SK-N-SH treated with all-trans-retinoic acid at 6 μM for 48 hours (cell line): ENCODE data around the gene IL16.

Source experiments
- ATAC-seq: fragments of 200-7000 bp; cut with Tn5 transposase; 3 replicates; pipeline ENCODE4 v1.9.1; 2020; ENCODE audit warnings: mild to moderate bottlenecking, moderate library complexity
- ARNTL ChIP-seq: fragments of 450-650 bp; formaldehyde crosslinking; IDR thresholded peaks from 2 replicates; pipeline ENCODE4 v1.5.0; 2020; ENCODE audit warnings: low read depth, mild to moderate bottlenecking, moderate library complexity, borderline replicate concordance
- BACH2 ChIP-seq: fragments of 250-450 bp; sonication (Bioruptor Pico); IDR thresholded peaks from 2 replicates; pipeline ENCODE4 v1.9.0; 2021; ENCODE audit warnings: mild to moderate bottlenecking, borderline replicate concordance
- CREB5 ChIP-seq: fragments of 250-450 bp; sonication (Bioruptor Pico); IDR thresholded peaks from 2 replicates; pipeline ENCODE4 v1.5.1; 2020; ENCODE audit warnings: low read depth, mild to moderate bottlenecking, moderate library complexity
- CSDC2 ChIP-seq: fragments of 250-450 bp; sonication (Bioruptor Pico); IDR thresholded peaks from 2 replicates; pipeline ENCODE4 v1.5.0; 2020; ENCODE audit warnings: mild to moderate bottlenecking, moderate library complexity
- CSRNP3 ChIP-seq: fragments of 250-450 bp; sonication (Bioruptor Pico); IDR thresholded peaks from 2 replicates; pipeline ENCODE4 v1.5.1; 2021; ENCODE audit warnings: mild to moderate bottlenecking, moderate library complexity
- ESRRG ChIP-seq: fragments of 250-450 bp; sonication (Bioruptor Pico); IDR thresholded peaks from 2 replicates; pipeline ENCODE4 v1.6.1; 2021; ENCODE audit warnings: mild to moderate bottlenecking
- GLIS3 ChIP-seq: fragments of 250-450 bp; sonication (Bioruptor Pico); IDR thresholded peaks from 2 replicates; pipeline ENCODE4 v1.5.0; 2020; ENCODE audit warnings: mild to moderate bottlenecking, moderate library complexity
- ISL1 ChIP-seq: fragments of 250-450 bp; sonication (Bioruptor Pico); IDR thresholded peaks from 2 replicates; pipeline ENCODE4 v2.1.2; 2022; ENCODE audit warnings: mild to moderate bottlenecking, moderate library complexity
- OSR1 ChIP-seq: fragments of 250-450 bp; sonication (Bioruptor Pico); IDR thresholded peaks from 2 replicates; pipeline ENCODE4 v1.8.0; 2022; ENCODE audit warnings: moderate library complexity, mild to moderate bottlenecking, inconsistent platforms
- POU6F1 ChIP-seq: fragments of 250-450 bp; sonication (Bioruptor Pico); IDR thresholded peaks from 2 replicates; pipeline ENCODE4 v1.8.0; 2021; ENCODE audit warnings: low read depth, mild to moderate bottlenecking, moderate library complexity, borderline replicate concordance
- PPARA ChIP-seq: fragments of 250-450 bp; sonication (Bioruptor Pico); IDR thresholded peaks from 2 replicates; pipeline ENCODE4 v1.5.0; 2020; ENCODE audit warnings: mild to moderate bottlenecking, borderline replicate concordance
- RARB ChIP-seq: fragments of 250-450 bp; sonication (Bioruptor Pico); IDR thresholded peaks from 2 replicates; pipeline ENCODE4 v1.8.0; 2021; ENCODE audit warnings: mild to moderate bottlenecking, moderate library complexity
- SNAI2 ChIP-seq: fragments of 250-450 bp; sonication (Bioruptor Pico); IDR thresholded peaks from 2 replicates; pipeline ENCODE4 v1.5.0; 2020; ENCODE audit warnings: mild to moderate bottlenecking, moderate library complexity
- TCF4 ChIP-seq: fragments of 250-450 bp; sonication (Bioruptor Pico); IDR thresholded peaks from 2 replicates; pipeline ENCODE4 v1.8.0; 2021; ENCODE audit warnings: mild to moderate bottlenecking, moderate library complexity, borderline replicate concordance
- TOX ChIP-seq: fragments of 250-450 bp; sonication (Bioruptor Pico); IDR thresholded peaks from 2 replicates; pipeline ENCODE4 v1.8.0; 2021; ENCODE audit warnings: mild to moderate bottlenecking, moderate library complexity, borderline replicate concordance
- TSHZ2 ChIP-seq: fragments of 250-450 bp; sonication (Bioruptor Pico); IDR thresholded peaks from 2 replicates; pipeline ENCODE4 v1.5.0; 2020; ENCODE audit warnings: mild to moderate bottlenecking, moderate library complexity
- ZC3H10 ChIP-seq: fragments of 250-450 bp; sonication (Bioruptor Pico); IDR thresholded peaks from 2 replicates; pipeline ENCODE4 v1.5.1; 2021; ENCODE audit warnings: mild to moderate bottlenecking, moderate library complexity
- ZFP3 ChIP-seq: fragments of 250-450 bp; sonication (Bioruptor Pico); IDR thresholded peaks from 2 replicates; pipeline ENCODE4 v1.5.0; 2020; ENCODE audit warnings: mild to moderate bottlenecking, moderate library complexity
- ZFP30 ChIP-seq: fragments of 450-650 bp; formaldehyde crosslinking; IDR thresholded peaks from 2 replicates; pipeline ENCODE4 v1.5.0; 2022; ENCODE audit warnings: mild to moderate bottlenecking, moderate library complexity
- ZNF565 ChIP-seq: fragments of 450-650 bp; formaldehyde crosslinking; conservative IDR thresholded peaks from 2 replicates; pipeline ENCODE4 v1.5.0; 2020; ENCODE audit warnings: low read depth, mild to moderate bottlenecking, moderate library complexity
- ZNF70 ChIP-seq: fragments of 450-650 bp; formaldehyde crosslinking; IDR thresholded peaks from 2 replicates; pipeline ENCODE4 v1.5.0; 2020; ENCODE audit warnings: mild to moderate bottlenecking, moderate library complexity
- ZNF8 ChIP-seq: fragments of 450-650 bp; formaldehyde crosslinking; IDR thresholded peaks from 2 replicates; pipeline ENCODE4 v1.5.0; 2020; ENCODE audit warnings: mild to moderate bottlenecking, moderate library complexity

IL16 gene

GRCh38 chr15:81293728-81294515 lies 97.2 kb downstream of the IL16 start:
- no peak for TF ChIP-seq ISL1
- no peak for TF ChIP-seq GLIS3 (CRISPR knock-in tag)
- TF ChIP-seq ZC3H10 (CRISPR knock-in tag): no peak
- no peak for TF ChIP-seq PPARA (CRISPR knock-in tag)
- no peak for TF ChIP-seq TCF4 (CRISPR knock-in tag)
- no peak for TF ChIP-seq SNAI2 (CRISPR knock-in tag)
- no peak for TF ChIP-seq OSR1 (CRISPR knock-in tag)
- TF ChIP-seq RARB: no peak
- TF ChIP-seq CSRNP3 (CRISPR knock-in tag): no peak
- no peak for TF ChIP-seq ZNF8 (CRISPR knock-in tag)
- TF ChIP-seq ZFP30 (CRISPR knock-in tag): no peak
- TF ChIP-seq POU6F1 (CRISPR knock-in tag): no peak
- no peak for TF ChIP-seq TSHZ2
- no peak for TF ChIP-seq TOX
- no peak for TF ChIP-seq ZFP3 (CRISPR knock-in tag)
- TF ChIP-seq ARNTL (CRISPR knock-in tag): no peak
- no peak for TF ChIP-seq BACH2 (CRISPR knock-in tag)
- TF ChIP-seq CSDC2: no peak
- no peak for TF ChIP-seq ESRRG
- no peak for TF ChIP-seq ZNF70 (CRISPR knock-in tag)
- ATAC-seq: no peak

GRCh38 chr15:81294516-81294880 lies 97.8 kb downstream of the IL16 start:
- no peak for ATAC-seq
- no peak for TF ChIP-seq CREB5 (CRISPR knock-in tag)
- no peak for TF ChIP-seq ZNF8 (CRISPR knock-in tag)
- TF ChIP-seq ZNF565: no peak
- TF ChIP-seq CSDC2: no peak
- no peak for TF ChIP-seq OSR1 (CRISPR knock-in tag)
- TF ChIP-seq TOX: no peak
- no peak for TF ChIP-seq ISL1
- TF ChIP-seq ZFP30 (CRISPR knock-in tag): no peak

- TF ChIP-seq ZFP3 (CRISPR knock-in tag) (no peak), PPARA (CRISPR knock-in tag) (no peak), ZNF8 (CRISPR knock-in tag) (no peak), ZNF70 (CRISPR knock-in tag) (no peak), TCF4 (CRISPR knock-in tag) (no peak), ZC3H10 (CRISPR knock-in tag) (no peak), ZNF565 (no peak)
- ATAC-seq: no peak
Measured at GRCh38 chr15:81295486-81296121, 98.9 kb downstream of the IL16 start.
